Body of pancreas (tissue), 4 donors: ENCODE measurements around the gene MAPK13. TPM values are rescaled to one million over a fixed set of nuclear protein-coding genes. Genes with fewer than 3 reads are reported as not detected.

Source experiments
- ATAC-seq: fragments of 150-250 bp; one replicate; pipeline ENCODE4 v1.9.1; 2016
- DNase-seq, 4 donors: peaks; one replicate each; pipeline ENCODE4 v3.0.0-alpha.2; 2019
- H3K27ac ChIP-seq, 4 donors: fragments of 200-600 bp; sonication (generic); 1 replicate in 3 of 4; 2 replicates in 1 of 4; pipeline versions ENCODE4 v1.5.1 to v1.6.1; 2016 to 2019; ENCODE audit warnings: mild to moderate bottlenecking in 1 of 4, mixed read lengths in 1 of 4, moderate library complexity in 1 of 4
- H3K27me3 ChIP-seq, 2 donors: fragments of 200-600 bp; sonication (generic); one replicate each; pipeline ENCODE4 v1.6.0; 2016; ENCODE audit warnings: mild to moderate bottlenecking in 1 of 2
- H3K36me3 ChIP-seq, 2 donors: fragments of 200-600 bp; sonication (generic); replicated peaks in 1 of 2; 2 replicates each; pipeline ENCODE4 v1.5.1; 2016; ENCODE audit warnings: low read depth in 2 of 2; ENCODE audit not compliant: insufficient read depth in 1 of 2
- H3K4me1 ChIP-seq: fragments of 200-600 bp; sonication (generic); one replicate; pipeline ENCODE4 v1.6.0; 2016
- H3K4me3 ChIP-seq, 2 donors: fragments of 200-600 bp; sonication (generic); 1 replicate in 1 of 2; 2 replicates in 1 of 2; pipeline ENCODE4 v1.5.1; 2016 to 2019
- H3K9me3 ChIP-seq, 3 donors: fragments of 200-600 bp; sonication (generic); 1 replicate in 2 of 3; 2 replicates in 1 of 3; pipeline ENCODE4 v1.5.1; 2016
- POLR2A ChIP-seq, 3 donors: fragments of 450-650 bp; IDR thresholded peaks; one replicate each; pipeline ENCODE4 v1.6.1; 2016; ENCODE audit warnings: antibody characterized with exemption in 3 of 3, mild to moderate bottlenecking in 2 of 3
- WGBS, 2 donors: methylation state at CpG; one replicate each; pipeline ENCODE4 v1.1.5; 2017; 5-methylcytosine and 5-hydroxymethylcytosine counted together
- intact Hi-C: fragments of 100-400 bp; cut with DNase I; formaldehyde crosslinking; loops from one replicate; pipeline ENCODE4 v1.15.1; 2023
- total RNA-seq, 2 donors: library from RNA; depleted of rRNA; stranded (reverse); fragments of >200 nt; gene quantifications; one replicate each; pipeline ENCODE4 v1.1.0, GENCODE V29; 2016
- TF ChIP-seq, protein P1 (sequence below), 7 experiments: fragments of 450-650 bp in 4 of 7; fragments of 200-600 bp in 3 of 7; sonication (generic) in 3 of 7; IDR thresholded peaks; one replicate each; pipeline ENCODE4 v1.5.1; 2016 to 2019; ENCODE audit warnings: antibody characterized with exemption in 7 of 7

MAPK13 gene
- total RNA-seq, 2 donors from 2014 or later = 32.2 to 37.9 TPM

GRCh38 chr6:36180126-36180525 is 49.8 kb downstream of the MAPK13 start:
- DNase-seq (no peak), ATAC-seq (no peak)
- intact Hi-C loops = no loop called here
- TF ChIP-seq POLR2A (IDR thresholded peaks at IDR 0.05) = no peak
- TF ChIP-seq, protein P1, sequence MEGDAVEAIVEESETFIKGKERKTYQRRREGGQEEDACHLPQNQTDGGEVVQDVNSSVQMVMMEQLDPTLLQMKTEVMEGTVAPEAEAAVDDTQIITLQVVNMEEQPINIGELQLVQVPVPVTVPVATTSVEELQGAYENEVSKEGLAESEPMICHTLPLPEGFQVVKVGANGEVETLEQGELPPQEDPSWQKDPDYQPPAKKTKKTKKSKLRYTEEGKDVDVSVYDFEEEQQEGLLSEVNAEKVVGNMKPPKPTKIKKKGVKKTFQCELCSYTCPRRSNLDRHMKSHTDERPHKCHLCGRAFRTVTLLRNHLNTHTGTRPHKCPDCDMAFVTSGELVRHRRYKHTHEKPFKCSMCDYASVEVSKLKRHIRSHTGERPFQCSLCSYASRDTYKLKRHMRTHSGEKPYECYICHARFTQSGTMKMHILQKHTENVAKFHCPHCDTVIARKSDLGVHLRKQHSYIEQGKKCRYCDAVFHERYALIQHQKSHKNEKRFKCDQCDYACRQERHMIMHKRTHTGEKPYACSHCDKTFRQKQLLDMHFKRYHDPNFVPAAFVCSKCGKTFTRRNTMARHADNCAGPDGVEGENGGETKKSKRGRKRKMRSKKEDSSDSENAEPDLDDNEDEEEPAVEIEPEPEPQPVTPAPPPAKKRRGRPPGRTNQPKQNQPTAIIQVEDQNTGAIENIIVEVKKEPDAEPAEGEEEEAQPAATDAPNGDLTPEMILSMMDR (IDR thresholded peaks at IDR 0.05) = no peak
- Histone ChIP-seq H3K36me3 (no peaks in the 10 kb centered on the region), H3K27me3 (no peaks in the 10 kb centered on the region), H3K4me3 (no peak overlapping the region), H3K27ac (no peak overlapping the region), H3K4me1 (no peaks in the 10 kb centered on the region), H3K9me3 (no peaks in the 10 kb centered on the region)
- WGBS, 2 donors = 100% methylated on average over 1 of the region's 1 CpG

GRCh38 chr6:36184311-36184710 is 54.0 kb downstream of the MAPK13 start:
- no peak overlapping the region for H3K4me3 ChIP-seq
- no peaks in the 10 kb centered on the region for H3K4me1 ChIP-seq
- no peak for DNase-seq
- intact Hi-C loops = no loop called here
- no peak for ATAC-seq
- no peaks in the 10 kb centered on the region for H3K36me3 ChIP-seq
- H3K27ac ChIP-seq = no peak overlapping the region
- TF ChIP-seq, protein P1 (IDR thresholded peaks at IDR 0.05) = no peak
- no peak for TF ChIP-seq POLR2A (IDR thresholded peaks at IDR 0.05)
- H3K9me3 ChIP-seq = no peaks in the 10 kb centered on the region
- no peaks in the 10 kb centered on the region for H3K27me3 ChIP-seq

DNA sequence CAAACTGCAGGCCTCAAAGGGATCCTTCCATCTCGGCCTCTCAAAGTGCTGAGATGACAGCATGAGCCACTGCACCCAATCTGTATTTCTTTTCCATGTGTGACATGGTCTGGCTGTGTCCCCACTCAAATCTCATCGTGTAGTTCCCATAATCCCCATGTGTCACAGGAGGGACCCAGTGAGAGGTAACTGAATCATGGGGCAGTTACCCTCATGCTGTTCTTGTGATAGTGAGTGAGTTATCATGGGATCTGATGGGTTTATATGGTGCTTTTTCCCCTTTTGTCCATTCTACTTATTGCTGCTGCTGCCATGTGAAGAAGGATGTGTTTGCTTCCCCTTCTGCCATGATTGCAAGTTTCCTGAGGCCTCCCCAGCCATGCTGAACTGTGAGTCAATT is 55.9 kb downstream of the MAPK13 start:
- WGBS, 2 donors = 87 to 90% methylated on average over 2 of the region's 2 CpGs
- H3K27me3 ChIP-seq = no peaks in the 10 kb centered on the region
- no peak for DNase-seq
- no peak for TF ChIP-seq POLR2A (IDR thresholded peaks at IDR 0.05)
- intact Hi-C loops = no loop called here
- no peak for ATAC-seq
- no peaks in the 10 kb centered on the region for H3K4me1 ChIP-seq
- H3K36me3 ChIP-seq = no peaks in the 10 kb centered on the region
- H3K9me3 ChIP-seq = no peaks in the 10 kb centered on the region
- no peak overlapping the region for H3K4me3 ChIP-seq
- H3K27ac ChIP-seq = no peak overlapping the region

- no peaks in the 10 kb centered on the region for H3K36me3 ChIP-seq
- no peaks in the 10 kb centered on the region for H3K4me1 ChIP-seq
- ATAC-seq (no peak), DNase-seq (no peak)
- H3K27ac ChIP-seq = no peak overlapping the region
- intact Hi-C loops = no loop called here
- TF ChIP-seq, protein P1 (IDR thresholded peaks at IDR 0.05) = no peak
- TF ChIP-seq POLR2A (IDR thresholded peaks at IDR 0.05) = no peak
- no peak overlapping the region for H3K4me3 ChIP-seq
- H3K27me3 ChIP-seq = no peaks in the 10 kb centered on the region
- 76 to 84% methylated on average over 2 of the region's 2 CpGs for WGBS, 2 donors
- H3K9me3 ChIP-seq = no peaks in the 10 kb centered on the region
These were observed 57.1 kb downstream of the MAPK13 start for GRCh38 chr6:36187446-36187845.

Other genes with a start within 250 kb of the MAPK13 start
- gene SRPK1, start 209.4 kb upstream of the MAPK13 start, total RNA-seq = 10 to 100 TPM; 30.4 to 80.4 TPM
- gene SLC26A8, start 105.9 kb upstream of the MAPK13 start, total RNA-seq = not detected
- gene MAPK14, start 102.7 kb upstream of the MAPK13 start, total RNA-seq = 10 to 100 TPM; 30.3 to 33.7 TPM
- 10 to 100 TPM; 24.9 to 27.0 TPM for gene BRPF3, start 66.2 kb downstream of the MAPK13 start, total RNA-seq
- not detected for gene PNPLA1, start 139.5 kb downstream of the MAPK13 start, total RNA-seq
- under 1 TPM; 0.33 to 0.52 TPM for gene BNIP5, start 206.4 kb downstream of the MAPK13 start, total RNA-seq